ENCODE data around the gene PEA15.

The PEA15 gene

DNA sequence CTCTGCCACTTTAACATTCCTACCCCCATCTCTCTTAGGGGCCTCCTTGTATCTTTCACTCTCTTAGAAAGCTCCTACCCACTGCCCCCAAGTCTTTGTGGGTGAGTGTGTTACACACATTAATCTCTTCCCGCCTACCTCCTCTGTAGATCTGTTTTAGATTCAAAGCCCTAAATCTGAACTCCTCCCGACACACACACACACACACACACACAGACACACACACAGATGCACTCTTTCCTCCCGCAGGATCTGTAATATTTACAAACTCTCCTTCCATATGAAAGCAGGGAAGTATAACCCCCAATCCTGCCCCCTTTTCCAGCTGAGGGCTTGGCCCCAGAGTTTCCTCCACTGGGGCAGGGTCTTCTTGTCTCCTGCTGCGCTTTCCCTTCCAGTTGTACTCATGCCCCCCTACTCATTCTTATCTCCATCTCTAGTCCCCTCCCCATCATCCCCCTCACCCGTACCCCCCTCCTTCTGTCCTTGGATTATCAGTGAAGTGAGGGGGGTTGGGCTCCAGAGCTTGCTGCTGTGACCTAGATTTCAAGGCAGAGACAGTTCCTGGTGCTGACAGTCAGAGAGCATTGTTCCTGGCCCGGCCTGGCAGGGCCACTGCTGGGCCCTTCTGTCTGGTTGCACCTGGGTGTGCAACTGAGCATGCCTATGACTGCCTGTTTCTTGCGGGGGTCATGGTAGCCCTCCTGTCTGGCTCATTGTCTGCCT, 4.3 kb downstream of the PEA15 start:
- DNase-seq = no peak

DNA sequence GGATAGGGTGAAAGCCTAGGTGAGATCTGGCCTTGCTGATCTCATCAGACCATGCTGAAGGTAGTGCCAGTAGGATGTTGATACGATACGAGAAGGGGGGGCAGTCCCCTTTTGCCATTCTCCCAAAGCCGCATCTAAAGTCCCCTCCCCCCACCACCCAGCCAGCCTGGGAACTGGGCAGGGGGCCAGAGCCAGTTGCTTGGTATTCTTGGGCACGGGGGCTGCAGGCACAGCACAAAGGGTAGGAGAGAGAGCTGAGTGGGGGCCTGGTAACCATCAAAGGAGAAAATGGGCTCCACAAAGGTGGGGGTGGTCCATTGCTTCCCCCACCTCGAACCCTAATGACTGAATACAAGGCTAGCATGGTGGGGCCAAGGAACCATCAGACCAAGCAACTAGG, 5.4 kb downstream of the PEA15 start:
- no peak for DNase-seq

DNA sequence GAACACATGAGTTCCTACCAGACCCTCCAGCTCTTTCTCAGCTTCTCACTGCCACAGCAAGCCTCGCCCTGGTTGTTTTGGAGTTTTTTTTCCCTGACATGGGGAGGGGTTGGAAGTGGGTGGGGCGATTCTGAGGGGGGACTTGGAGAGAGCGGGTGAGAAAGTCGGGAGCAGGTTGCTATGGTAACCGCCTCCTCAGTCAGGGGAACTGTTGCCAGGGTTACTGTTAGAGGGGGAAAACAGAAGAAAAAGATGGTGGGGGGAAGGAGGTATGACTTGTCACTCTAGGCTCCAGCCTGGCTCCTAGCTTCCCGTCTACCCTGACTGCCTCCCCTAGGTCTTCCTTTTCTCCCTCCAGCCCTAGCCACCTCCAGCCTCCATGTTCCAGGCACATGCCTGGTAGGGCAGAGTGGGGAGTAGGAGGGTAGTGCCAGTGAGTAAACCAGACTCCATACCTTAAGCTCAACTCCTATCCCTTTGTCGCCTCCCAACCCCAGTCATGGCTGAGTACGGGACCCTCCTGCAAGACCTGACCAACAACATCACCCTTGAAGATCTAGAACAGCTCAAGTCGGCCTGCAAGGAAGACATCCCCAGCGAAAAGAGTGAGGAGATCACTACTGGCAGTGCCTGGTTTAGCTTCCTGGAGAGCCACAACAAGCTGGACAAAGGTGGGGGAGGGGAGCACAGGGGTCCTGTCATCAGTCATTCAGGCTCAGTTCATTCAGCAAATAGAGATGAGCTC, 6.0 kb downstream of the PEA15 start:
- DNase-seq = no peak

DNA sequence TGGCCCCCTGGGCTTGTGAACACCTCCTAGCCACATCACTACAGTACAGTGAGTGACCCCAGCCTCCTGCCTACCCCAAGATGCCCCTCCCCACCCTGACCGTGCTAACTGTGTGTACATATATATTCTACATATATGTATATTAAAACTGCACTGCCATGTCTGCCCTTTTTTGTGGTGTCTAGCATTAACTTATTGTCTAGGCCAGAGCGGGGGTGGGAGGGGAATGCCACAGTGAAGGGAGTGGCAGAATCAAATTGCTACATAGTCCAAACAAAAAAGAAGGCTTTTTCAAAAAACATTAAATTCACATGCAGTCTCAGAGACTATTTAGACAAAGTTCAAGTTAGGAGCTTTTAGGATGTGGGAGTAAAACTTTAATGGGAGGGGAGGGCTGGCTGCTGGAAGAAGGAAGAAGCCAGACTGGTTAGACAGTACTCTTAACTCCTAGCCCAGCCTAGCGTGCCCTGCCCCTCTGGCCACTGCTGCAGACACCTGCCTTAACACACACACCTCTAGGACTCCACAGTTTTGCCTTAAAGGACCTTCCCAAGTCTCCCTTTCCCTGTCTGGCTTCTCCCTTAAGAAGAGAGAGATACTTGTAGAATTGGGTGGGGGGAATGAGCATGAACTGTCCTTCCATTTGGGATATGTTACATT, 9.4 kb downstream of the PEA15 start:
- DNase-seq = no peak

DNA sequence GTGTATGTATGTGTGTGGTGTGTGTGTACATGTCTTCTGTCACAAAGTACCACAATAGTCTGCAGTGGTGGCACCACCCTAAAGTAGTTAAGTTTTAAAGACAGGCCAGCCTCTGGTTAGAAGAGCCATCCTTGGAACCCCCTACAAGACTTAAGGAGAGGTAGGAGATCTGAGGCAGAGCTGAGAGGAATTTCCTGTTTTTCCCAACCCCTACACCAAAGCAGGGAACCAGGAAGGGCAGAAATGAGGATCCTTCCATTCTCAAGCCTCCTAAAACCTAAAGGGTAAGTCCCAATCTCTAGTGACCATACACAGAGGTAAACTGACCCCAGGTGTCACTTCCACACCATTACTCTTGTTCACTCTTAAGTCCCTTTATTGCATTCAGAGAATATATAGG, 11.1 kb downstream of the PEA15 start:
- no peak for DNase-seq

DNA sequence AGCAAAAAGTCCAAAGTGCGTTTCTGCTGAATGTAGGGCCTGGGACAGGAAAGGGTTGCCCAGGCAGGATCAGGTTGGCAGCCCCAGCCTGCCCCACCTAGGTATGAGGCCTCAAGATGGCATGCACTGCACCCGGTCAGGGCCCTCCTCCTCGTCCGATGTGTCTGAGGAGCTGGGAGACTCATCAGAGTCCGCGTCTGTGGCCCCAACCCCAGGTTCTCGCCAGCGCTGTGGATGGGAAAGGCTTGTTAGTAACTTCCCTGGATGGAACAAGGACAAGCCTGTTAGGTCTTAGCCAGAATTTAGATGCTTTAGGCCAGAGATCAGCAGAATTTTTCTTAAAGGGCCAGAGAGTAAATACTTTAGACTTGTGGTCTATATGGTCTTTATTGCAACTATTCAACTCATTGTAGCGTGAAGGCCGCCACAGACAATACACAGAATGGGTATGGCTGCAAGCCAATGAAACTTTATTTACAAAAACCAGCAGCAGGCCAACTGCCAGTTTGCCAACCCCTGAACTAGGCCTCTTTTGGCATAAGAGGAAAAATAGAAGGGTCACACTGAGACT, 12.4 kb downstream of the PEA15 start:
- DNase-seq = no peak

DNA sequence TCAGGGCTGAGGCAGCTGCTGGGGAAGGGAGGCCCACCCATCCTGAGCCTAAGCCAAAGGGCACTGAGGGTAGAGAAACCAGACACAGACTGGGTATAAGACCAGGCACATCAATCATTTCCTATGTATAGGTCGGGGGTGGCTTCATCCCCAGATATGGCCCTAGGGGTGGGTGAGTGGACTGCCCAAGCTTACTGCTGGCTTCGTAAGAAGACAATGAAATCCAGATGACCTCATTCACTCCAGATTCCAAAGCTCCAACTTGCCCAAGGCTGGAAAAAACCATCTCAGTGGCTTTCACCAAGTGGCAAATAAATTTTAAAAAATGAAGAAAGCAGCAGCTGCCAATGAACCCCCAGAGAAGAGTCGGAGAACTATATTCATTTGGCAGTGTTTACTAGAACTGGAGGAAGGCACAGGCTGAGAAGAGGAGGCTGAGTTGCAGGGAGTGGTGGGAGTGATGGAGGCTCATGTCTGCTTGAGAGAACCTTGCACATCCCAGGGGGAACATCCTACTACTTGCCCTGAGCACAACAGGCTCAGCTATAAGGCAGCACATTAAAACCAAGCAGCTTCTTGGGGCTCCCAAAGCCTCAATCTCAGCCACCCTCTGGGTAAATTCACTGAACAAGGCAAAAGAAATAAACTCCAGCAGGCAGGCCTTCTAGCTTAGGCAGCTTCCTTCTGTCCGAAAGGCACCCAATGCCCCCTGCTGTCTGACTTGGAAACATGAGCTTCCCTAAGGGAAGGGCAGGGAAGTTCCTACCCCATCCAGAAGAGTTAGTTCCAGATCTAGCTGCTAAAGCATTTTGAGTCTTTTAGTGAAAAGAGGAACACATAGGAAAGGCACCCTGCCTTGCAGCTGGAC, 14.1 kb downstream of the PEA15 start:
- DNase-seq = no peak

DNA sequence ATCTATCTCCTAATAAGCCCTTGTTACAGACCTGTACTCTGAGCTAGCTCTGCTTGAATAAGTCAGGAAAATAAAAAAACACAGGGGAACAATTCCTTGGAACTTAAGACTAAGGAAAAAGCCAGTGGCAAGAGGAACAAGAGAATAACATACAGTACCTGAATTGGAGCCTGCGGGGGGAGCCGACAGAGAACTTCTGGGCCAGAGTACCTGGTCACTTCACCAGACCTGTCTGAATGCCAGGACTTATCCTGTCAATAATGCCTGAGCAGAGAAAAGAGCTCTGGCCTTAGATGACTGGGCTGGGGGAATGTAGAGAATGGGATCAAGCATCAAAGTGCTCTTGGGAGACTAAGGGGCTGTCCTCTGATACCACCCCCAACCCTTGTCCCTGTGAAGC, 15.1 kb downstream of the PEA15 start:
- DNase-seq = no peak

DNA sequence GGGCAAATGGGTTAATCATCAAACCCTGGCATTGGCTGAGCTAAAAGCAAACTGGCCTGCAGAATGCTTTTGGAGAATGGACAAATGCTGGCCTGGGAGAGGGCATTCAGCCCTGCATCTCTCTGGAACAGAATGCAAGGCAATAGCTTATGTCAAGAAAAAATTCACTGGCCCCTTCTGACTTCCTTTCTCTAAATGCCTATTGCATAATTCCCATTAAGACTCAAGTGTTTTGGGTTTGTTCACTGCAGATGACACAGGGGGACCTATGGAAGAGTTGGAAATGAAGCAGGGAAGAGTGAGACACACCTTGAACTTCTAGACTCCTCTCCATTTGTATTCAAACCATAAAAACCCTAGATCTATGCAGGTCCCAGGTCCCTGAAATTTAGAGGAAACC, 15.9 kb downstream of the PEA15 start:
- no peak for DNase-seq

DNA sequence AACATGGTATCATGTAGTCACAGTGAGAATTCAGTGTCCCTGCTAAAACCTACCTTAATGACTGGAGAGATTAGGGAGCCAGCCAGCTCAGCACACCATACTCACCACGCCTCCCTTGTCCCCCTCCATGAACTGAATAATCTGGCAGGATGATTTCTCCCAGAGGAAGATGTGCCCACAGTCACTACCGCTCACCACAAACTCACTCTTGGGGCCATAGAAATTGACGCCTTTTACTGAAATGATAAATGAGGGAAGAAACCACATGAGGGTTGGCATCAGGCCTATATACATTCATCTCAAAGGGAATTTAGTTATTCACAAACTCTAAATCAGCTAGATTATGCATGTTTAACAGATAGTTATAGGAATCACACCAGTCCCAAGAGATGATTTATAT, 17.4 kb downstream of the PEA15 start:
- DNase-seq = no peak

DNA sequence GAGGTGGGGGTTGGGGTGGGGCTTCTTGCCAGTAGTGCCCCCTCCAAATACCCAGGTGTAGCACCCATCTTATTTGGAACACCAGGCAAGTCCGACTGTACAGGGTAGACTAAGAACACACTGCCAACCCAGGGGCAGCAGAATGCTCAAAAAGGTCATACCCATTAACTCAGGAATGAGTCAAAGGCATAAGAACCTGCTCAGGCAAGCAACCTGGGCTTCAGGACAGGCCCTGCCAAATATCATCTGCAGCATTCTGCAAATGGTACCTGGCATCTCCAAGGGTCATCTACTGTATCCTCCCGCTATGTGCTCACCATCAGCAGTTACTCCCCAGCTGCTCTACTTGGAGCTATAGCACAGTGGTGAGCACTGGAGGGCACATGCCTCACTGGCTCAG, 19.4 kb downstream of the PEA15 start:
- DNase-seq = no peak

DNA sequence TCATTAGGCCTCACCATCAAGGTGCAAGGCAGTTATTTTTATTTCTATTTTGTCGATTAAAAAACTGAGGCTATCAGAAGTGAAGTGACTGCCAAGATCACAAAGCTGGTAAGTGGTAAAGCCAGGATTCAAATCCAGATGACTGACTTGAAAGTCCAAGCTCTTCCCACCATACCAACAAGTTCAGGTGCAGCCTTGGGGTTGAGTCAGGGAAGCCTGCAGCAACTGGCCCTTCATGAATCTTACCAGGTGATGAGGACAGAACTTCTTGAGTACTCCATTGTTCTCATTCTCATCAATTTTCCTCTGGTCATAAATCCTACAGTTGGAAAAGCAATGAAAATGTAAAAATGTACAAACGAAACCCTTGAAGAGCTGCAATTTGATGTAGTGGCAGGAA, 20.2 kb downstream of the PEA15 start:
- no peak for DNase-seq

DNA sequence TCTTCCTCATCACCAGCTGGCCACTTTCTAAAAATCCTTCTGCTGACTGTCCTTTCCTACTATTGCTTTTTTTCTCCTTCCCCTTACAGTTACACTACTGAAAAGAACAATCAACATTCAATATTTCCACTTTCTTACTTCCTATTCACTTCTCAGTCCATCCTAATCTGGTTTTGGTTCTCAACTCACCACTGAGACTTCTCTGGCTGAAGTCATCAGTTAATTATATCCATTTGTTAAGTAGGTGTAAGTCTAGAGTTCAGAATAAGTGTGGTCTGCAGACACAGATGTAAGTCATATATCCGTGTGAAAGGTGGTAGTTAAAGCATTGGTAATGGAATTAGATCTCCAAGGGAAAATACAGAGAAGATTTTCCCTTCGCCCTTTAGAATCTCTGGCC, 21.4 kb downstream of the PEA15 start:
- DNase-seq = no peak

DNA sequence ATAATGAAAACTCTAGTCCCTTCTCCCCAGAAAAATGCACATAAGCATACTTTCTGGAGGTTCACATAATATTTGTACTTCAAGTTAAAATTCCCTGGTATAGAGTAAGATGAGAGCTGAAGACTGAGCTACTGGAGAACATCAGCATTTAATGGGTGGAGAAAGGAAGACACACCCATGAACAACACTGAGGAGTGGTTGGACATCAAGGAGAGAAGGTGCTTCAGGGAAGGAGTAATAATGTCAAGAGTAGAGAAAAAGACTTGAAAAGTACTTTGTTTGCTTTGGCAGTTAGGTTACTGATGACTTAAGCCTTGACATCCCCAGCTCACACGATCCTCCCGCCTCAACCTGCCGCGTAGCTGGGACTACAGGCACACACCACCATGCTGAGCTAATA, 21.9 kb downstream of the PEA15 start:
- no peak for DNase-seq

DNA sequence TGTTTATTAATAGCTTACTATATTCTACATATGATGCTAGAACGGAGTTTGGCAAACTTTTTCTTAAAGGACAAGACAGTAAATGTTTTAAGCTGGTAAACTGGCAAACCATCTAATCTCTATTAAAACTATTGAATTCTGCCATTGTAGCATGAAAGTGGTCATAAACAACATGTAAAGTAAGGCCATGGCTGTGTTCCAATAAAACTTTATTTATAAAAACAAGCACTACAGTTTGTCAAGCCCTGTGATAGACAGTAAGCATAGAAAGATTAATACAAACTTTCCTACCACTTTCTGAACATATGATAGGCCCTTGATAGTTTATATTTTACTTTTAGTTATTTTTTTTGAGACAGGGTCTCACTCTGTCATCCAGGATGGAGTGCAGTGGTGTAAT, 22.4 kb downstream of the PEA15 start:
- no peak for DNase-seq

DNA sequence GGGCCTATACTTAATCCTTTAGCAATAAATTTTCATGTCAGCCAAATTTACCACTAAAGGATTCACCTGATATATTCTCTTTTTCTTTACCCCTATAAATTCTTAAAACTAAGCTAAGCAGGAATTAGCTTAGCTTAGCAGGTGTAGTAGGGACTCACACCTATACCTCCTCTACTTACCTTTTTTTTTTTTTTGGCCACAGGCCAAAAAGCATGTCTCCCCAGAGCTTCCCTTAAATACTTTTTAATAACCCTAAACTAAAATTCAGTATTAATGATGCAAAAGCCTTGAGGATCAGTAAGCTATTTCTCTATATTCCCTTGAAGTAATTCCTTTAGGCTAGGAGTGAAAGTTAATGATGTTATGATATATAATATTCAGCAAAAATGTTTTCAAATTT, 23.2 kb downstream of the PEA15 start:
- no peak for DNase-seq

DNA sequence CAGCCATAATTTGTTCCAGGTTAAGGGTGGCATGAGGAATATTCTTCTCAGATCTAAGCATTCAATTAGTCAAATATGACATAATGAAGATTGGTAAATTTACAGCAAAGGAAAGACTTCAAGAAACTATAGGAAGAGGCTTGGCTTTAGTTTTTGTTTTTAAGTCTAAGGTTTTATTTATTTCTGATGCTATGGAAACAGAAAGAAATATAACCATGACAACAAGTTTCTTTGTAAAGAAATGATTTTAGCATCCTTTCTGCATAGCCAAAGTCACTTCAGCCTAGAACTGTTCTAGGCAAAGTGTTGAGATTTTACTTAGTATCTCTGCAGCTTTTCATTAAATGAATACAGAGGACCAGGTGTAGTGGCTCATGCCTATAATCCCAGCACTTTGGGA, 27.7 kb downstream of the PEA15 start:
- no peak for DNase-seq

DNA sequence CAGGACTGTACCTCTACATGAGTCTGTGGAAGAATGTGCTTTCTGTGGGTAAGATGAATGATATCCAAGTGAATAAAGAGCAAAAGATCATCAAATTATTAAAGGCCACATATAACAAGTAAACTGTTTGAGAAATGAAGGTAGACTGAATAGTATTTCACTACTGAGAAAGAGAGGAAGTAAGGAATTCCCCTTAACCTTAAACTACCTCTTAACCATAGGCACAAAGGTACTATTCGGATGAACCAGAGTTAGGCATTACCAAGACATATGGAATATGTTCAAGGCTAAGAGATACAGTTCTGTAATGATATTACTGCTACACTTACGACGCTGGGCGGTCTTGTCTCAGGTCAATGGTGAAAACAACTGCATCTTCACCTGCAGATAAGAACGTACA, 31.6 kb downstream of the PEA15 start:
- DNase-seq = no peak

DNA sequence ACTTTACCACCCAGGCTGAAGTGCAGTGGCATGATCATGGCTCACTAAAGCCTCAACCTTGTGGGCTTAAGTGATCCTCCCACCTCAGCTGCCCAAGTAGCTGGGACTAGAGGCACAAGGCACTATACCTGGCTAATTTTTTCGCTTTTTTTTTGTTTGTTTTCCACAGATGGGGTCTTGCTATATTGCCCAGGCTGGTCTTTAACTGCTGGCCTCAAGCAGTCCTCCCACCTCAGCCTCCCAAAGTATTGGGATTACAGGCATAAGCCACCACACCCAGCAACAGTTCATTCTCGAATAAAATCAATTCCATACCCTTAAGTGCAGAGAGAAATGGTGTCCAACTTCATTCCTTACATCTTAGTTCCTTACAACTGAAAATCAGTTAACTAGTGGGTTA, 32.4 kb downstream of the PEA15 start:
- no peak for DNase-seq

DNA sequence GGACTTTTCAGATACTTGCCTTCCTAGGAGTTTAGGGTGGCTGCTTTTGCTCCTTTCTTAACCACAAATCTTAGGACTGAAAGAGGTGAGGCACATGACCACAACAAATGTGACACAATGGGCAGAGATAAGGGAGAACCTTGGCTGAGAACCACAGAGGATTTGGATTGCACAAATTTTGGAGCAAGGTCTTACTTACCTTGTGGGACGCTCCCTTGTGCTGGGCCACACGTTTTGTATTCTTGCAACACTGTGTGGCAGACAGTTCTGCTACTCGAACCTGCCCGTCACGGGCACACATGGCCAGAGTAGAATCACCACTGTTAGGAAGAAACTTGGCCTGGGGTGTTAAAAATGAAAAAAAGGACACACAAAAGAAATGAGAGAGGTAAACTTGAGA, 33.2 kb downstream of the PEA15 start:
- DNase-seq = no peak

DNA sequence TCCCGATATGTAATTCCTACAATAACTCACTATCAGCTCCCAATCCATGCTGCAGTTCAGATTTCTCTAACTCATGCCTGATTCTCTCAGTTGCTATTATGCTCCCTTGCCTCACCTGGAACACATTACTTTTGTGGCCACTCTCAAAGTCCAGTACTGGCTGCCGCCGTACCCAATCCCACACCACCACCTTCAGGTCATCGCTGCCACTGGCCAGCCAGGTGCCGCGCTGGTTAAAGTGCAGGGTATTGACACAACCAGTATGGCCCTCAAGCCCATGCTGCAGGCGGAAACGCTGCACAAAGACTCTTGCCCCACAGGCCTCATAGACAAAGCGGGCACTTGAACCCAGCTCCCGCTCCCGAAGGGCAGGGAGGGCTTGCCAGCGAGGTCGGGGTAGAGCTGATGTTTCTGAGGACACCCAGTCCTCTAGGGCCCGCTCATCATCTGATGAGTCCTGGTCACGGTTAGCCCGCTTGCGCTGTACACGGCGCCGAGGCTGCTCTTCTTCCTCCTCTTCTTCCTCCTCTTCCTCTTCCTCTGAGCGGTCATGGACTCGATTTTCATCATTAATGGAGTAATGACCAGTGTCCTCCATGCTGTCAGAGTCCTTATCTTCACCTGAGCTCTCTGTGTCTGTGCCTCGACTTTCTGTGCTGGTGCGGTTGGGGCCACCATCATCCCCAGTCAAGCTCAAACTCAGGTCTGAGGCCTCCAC, 34.6 kb downstream of the PEA15 start:
- DNase-seq = no peak

DNA sequence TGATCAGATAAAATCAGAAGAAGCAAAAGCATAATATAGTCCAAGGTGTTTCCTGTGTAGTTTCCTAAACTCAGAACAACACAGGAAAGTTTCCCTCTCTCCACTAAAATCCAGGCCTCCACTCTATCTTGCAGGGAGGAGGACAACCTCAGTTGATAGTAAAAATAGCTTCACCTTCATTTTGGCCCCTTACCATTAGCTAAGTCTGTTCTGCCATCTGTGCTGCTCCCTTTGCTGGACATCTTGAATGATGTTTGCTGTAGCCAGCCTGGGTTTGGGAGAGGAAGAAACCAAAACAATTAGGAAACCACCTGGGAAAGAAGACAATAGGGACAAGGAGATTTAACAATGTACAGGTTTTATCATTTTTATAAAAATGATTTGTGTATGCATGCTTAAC, 38.6 kb downstream of the PEA15 start:
- no peak for DNase-seq

All from NK-92 treated with Interleukin-12 subunit alpha and Interleukin-12 subunit beta, amount 100 ng/mL, for 24 hours (cell line).